Fibroblast of lung (primary cell): ENCODE results near the gene RNLS. TPM values are rescaled to one million over a fixed set of nuclear protein-coding genes. Genes with fewer than 3 reads are reported as not detected.
A peak's percentile ranks its signal among the peaks of the same experiment; 100 is the strongest.

ENCODE experiments used
- DNase-seq, 2 donors: peaks; one replicate each; pipeline versions ENCODE4 v3.0.0 to v3.0.0-alpha.2; 2010; ENCODE audit warnings: low read depth in 2 of 2
- H2AFZ ChIP-seq: 2 replicates; pipeline ENCODE4 v1.5.1; 2012; ENCODE audit warnings: low read length, control low read depth, inconsistent platforms
- H3K27ac ChIP-seq: 2 replicates; pipeline ENCODE4 v1.5.1; 2011; ENCODE audit warnings: low read length, control low read depth; ENCODE audit not compliant: insufficient read depth
- H3K27me3 ChIP-seq: 2 replicates; pipeline ENCODE4 v1.5.1; 2011; ENCODE audit warnings: mild to moderate bottlenecking, low read length; ENCODE audit not compliant: control insufficient read depth, insufficient read depth
- H3K36me3 ChIP-seq: 2 replicates; pipeline ENCODE4 v1.5.1; 2011; ENCODE audit warnings: low read length; ENCODE audit not compliant: control insufficient read depth, insufficient read depth
- H3K4me1 ChIP-seq: 2 replicates; pipeline ENCODE4 v1.5.1; 2011; ENCODE audit warnings: low read length; ENCODE audit not compliant: control insufficient read depth, insufficient read depth; ENCODE audit errors: extremely low read depth
- H3K4me2 ChIP-seq: 2 replicates; pipeline ENCODE4 v1.5.1; 2011; ENCODE audit warnings: low read length, control low read depth; ENCODE audit not compliant: insufficient read depth; ENCODE audit errors: extremely low read depth
- H3K4me3 ChIP-seq, 4 experiments: fragments of 200-600 bp in 1 of 4; sonication (generic) in 1 of 4; replicated peaks in 1 of 4; 2 replicates each; pipeline ENCODE4 v1.5.1; 2011 to 2016; ENCODE audit warnings: low read length in 4 of 4, low read depth in 3 of 4, mild to moderate bottlenecking in 3 of 4, control low read depth in 2 of 4, inconsistent platforms in 1 of 4, mixed read lengths in 1 of 4; ENCODE audit not compliant: insufficient read depth in 1 of 4; ENCODE audit errors: control extremely low read depth in 1 of 4
- H3K79me2 ChIP-seq: 2 replicates; pipeline ENCODE4 v1.5.1; 2012; ENCODE audit warnings: mild to moderate bottlenecking, low read length, inconsistent platforms; ENCODE audit not compliant: control insufficient read depth, insufficient read depth
- H3K9ac ChIP-seq: 2 replicates; pipeline ENCODE4 v1.5.1; 2011; ENCODE audit warnings: mild to moderate bottlenecking, low read length, control low read depth; ENCODE audit not compliant: insufficient read depth
- H3K9me3 ChIP-seq: 2 replicates; pipeline ENCODE4 v1.5.1; 2012; ENCODE audit warnings: low read depth, low read length; ENCODE audit not compliant: control insufficient read depth, insufficient read depth
- H4K20me1 ChIP-seq: 2 replicates; pipeline ENCODE4 v1.5.1; 2011; ENCODE audit warnings: low read length; ENCODE audit not compliant: control insufficient read depth, insufficient read depth; ENCODE audit errors: extremely low read depth
- CTCF ChIP-seq, 2 donors: IDR thresholded peaks in 1 of 2; conservative IDR thresholded peaks in 1 of 2; 1 replicate in 1 of 2; 2 replicates in 1 of 2; pipeline ENCODE4 v1.5.1; 2011 to 2012; ENCODE audit warnings: low read length in 2 of 2, control low read depth in 1 of 2, inconsistent platforms in 1 of 2, low read depth in 1 of 2, mild to moderate bottlenecking in 1 of 2
- EZH2 ChIP-seq: IDR thresholded peaks from 2 replicates; pipeline ENCODE4 v1.5.1; 2012; ENCODE audit warnings: low read length, control low read depth, mild to moderate bottlenecking; ENCODE audit errors: missing control alignments
- polyA plus RNA-seq, 2 donors: library from polyadenylated mRNA; depleted of rRNA in 1 of 2; stranded (reverse) in 1 of 2; unstranded in 1 of 2; fragments of >200 nt; gene quantifications; 2 replicates each; pipeline ENCODE4 v1.2.1, GENCODE V29; 2011 to 2012; ENCODE audit warnings: missing spikeins in 1 of 2
- total RNA-seq: library from RNA; depleted of rRNA; stranded (reverse); fragments of >200 nt; gene quantifications from 2 replicates; pipeline ENCODE4 v1.2.1, GENCODE V29; 2014

The RNLS gene
- total and polyA plus RNA-seq, 2 donors (not counting 1 experiment from before 2014, with no cell fraction given): 16.5 to 18.4 TPM

GRCh38 chr10:88474884-88475844 is 108.0 kb downstream of the RNLS start:
- no peak overlapping the region for H2AFZ ChIP-seq
- DNase-seq: no peak
- H3K4me3 ChIP-seq: no peak overlapping the region
- no peaks in the 10 kb centered on the region for H3K9me3 ChIP-seq
- no peaks in the 10 kb centered on the region for H3K36me3 ChIP-seq
- TF ChIP-seq CTCF (conservative IDR thresholded peaks at IDR 0.05 in 1 of 2, IDR thresholded peaks at IDR 0.05 in 1 of 2; ENCODE audit: low read depth in 1 of 2, low read length in 2 of 2) (no peak), EZH2 (no peak)
- H3K4me1 ChIP-seq: no peaks in the 10 kb centered on the region
- H3K79me2 ChIP-seq: no peaks in the 10 kb centered on the region
- no peaks in the 10 kb centered on the region for H3K27me3 ChIP-seq
- no peak overlapping the region for H3K9ac ChIP-seq
- H3K27ac ChIP-seq: no peak overlapping the region
- no peaks in the 10 kb centered on the region for H4K20me1 ChIP-seq
- no peak overlapping the region for H3K4me2 ChIP-seq

DNA sequence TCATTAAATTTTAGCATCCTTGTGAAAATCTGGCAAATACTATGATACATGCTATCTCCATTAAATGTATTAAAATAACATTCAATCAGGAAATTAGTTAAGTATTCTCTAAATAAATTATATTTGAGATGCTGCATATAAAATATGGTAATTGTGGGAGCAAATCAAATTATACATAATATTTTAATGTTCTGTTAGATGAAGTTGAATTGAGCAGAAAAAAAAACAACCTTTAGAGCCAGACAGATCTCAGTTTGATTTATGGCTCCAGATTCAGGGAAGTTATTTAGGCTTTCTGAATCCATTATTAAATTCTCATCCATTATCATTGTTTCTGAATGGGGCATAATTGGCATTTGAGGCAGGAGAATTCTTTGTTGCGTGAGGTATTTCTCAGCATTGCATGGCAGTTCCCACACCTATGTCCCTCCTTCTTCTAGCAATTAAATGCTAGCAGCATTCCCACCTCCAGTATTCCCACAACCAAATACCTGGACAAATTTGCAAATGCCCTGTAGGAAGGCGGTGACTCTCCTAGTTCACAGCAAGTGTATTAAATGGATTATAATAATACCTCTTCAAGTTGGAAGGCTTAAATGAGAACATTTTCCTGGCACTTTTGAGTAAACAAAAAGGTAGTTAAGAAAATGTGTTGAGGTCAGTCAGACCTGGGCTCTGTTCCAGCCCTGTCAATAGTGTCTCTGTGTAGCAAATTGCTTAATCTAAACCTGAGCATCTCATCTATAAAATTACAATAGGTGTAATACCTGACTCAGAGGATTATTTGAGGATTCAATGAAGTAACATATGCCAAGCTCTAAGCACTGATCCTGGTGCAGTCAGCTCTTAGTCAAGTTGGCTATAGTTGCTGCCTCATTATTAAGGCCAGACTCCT is 108.9 kb downstream of the RNLS start:
- no peak overlapping the region for H2AFZ ChIP-seq
- no peaks in the 10 kb centered on the region for H3K36me3 ChIP-seq
- H3K27ac ChIP-seq: no peak overlapping the region
- TF ChIP-seq EZH2: no peak
- TF ChIP-seq CTCF (conservative IDR thresholded peaks at IDR 0.05 in 1 of 2, IDR thresholded peaks at IDR 0.05 in 1 of 2; ENCODE audit: low read depth in 1 of 2, low read length in 2 of 2): no peak
- no peaks in the 10 kb centered on the region for H3K79me2 ChIP-seq
- no peaks in the 10 kb centered on the region for H3K27me3 ChIP-seq
- H4K20me1 ChIP-seq: no peaks in the 10 kb centered on the region
- no peak overlapping the region for H3K4me3 ChIP-seq
- no peak overlapping the region for H3K9ac ChIP-seq
- H3K4me2 ChIP-seq: no peak overlapping the region
- no peaks in the 10 kb centered on the region for H3K4me1 ChIP-seq
- H3K9me3 ChIP-seq: no peaks in the 10 kb centered on the region
- DNase-seq: peak in 1 of 2 donors; percentile 27

DNA sequence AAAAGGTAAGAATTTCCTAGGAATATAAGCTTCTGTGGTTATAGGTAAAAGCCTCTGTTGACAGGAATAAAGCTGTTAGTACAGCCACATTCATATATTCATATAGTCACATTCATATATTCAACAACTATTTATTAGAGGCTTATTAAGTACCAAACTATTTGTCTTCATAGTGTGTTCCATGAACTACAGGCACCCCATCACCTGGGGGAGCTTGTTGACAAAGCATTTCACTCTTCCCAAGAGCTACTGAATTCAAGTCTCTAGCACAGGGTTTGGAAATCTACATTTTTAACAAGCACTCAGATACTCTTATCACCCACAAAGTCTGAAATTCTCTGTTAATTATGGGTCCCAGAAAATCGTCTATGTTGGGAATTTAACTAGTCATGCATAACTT is 110.6 kb downstream of the RNLS start:
- Histone ChIP-seq H2AFZ (no peak overlapping the region), H3K9ac (no peak overlapping the region), H3K36me3 (no peaks in the 10 kb centered on the region), H3K9me3 (no peaks in the 10 kb centered on the region), H3K4me2 (no peak overlapping the region), H4K20me1 (no peaks in the 10 kb centered on the region), H3K4me1 (no peaks in the 10 kb centered on the region), H3K27ac (no peak overlapping the region), H3K4me3 (no peak overlapping the region), H3K27me3 (no peaks in the 10 kb centered on the region), H3K79me2 (no peaks in the 10 kb centered on the region)
- peak in 1 of 2 donors; percentile 40 for DNase-seq
- TF ChIP-seq CTCF (conservative IDR thresholded peaks at IDR 0.05 in 1 of 2, IDR thresholded peaks at IDR 0.05 in 1 of 2; ENCODE audit: low read depth in 1 of 2, low read length in 2 of 2): peak in 1 of 2 donors; percentile 13
- no peak for TF ChIP-seq EZH2
